IMR-90 (cell line): ENCODE measurements around the gene MYO1D.

Experiments
- BHLHE40 ChIP-seq: fragments of 150-350 bp; IDR thresholded peaks from 2 replicates; pipeline ENCODE4 v1.6.1; 2016; ENCODE audit warnings: mild to moderate bottlenecking, low read depth, low read length
- CHD1 ChIP-seq: IDR thresholded peaks from 2 replicates; pipeline ENCODE4 v1.6.1; 2012; ENCODE audit warnings: low read depth, low read length, improper control_type of control experiment
- FOS ChIP-seq: fragments of 150-350 bp; IDR thresholded peaks from 2 replicates; pipeline ENCODE4 v1.6.1; 2016; ENCODE audit warnings: low read depth, low read length
- MAZ ChIP-seq: IDR thresholded peaks from 2 replicates; pipeline ENCODE4 v1.6.1; 2012; ENCODE audit warnings: low read depth, mild to moderate bottlenecking, low read length, improper control_type of control experiment, moderate library complexity, borderline replicate concordance
- MXI1 ChIP-seq: IDR thresholded peaks from 2 replicates; pipeline ENCODE4 v1.6.1; 2012; ENCODE audit warnings: low read depth, mild to moderate bottlenecking, low read length, moderate library complexity, borderline replicate concordance
- NFE2L2 ChIP-seq: fragments of 150-350 bp; IDR thresholded peaks from 2 replicates; pipeline ENCODE4 v1.6.1; 2016; ENCODE audit warnings: low read depth, mild to moderate bottlenecking, low read length
- POLR2A ChIP-seq: IDR thresholded peaks from 2 replicates; pipeline ENCODE4 v1.6.1; 2012; ENCODE audit warnings: mild to moderate bottlenecking, low read depth, low read length
- RAD21 ChIP-seq: IDR thresholded peaks from 2 replicates; pipeline ENCODE4 v1.6.1; 2012; ENCODE audit warnings: low read length, improper control_type of control experiment
- RCOR1 ChIP-seq: IDR thresholded peaks from 2 replicates; pipeline ENCODE4 v1.6.1; 2012; ENCODE audit warnings: mild to moderate bottlenecking, low read length, improper control_type of control experiment; ENCODE audit not compliant: insufficient replicate concordance
- RFX5 ChIP-seq: IDR thresholded peaks from 2 replicates; pipeline ENCODE4 v1.8.0; 2012; ENCODE audit warnings: low read depth, mild to moderate bottlenecking, low read length, moderate library complexity
- SMC3 ChIP-seq: fragments of 150-350 bp; IDR thresholded peaks from 2 replicates; pipeline ENCODE4 v1.6.1; 2016; ENCODE audit warnings: low read depth, mild to moderate bottlenecking, antibody characterized with exemption, low read length, moderate library complexity
- USF2 ChIP-seq: fragments of 150-350 bp; IDR thresholded peaks from 2 replicates; pipeline ENCODE4 v1.6.1; 2017; ENCODE audit warnings: mild to moderate bottlenecking, antibody characterized with exemption, low read length, low read depth
- TF ChIP-seq, protein P1 (sequence below): conservative IDR thresholded peaks from 2 replicates; pipeline ENCODE4 v1.5.1; 2012; ENCODE audit warnings: mild to moderate bottlenecking, low read depth, low read length, improper control_type of control experiment

- TF ChIP-seq, protein P1, sequence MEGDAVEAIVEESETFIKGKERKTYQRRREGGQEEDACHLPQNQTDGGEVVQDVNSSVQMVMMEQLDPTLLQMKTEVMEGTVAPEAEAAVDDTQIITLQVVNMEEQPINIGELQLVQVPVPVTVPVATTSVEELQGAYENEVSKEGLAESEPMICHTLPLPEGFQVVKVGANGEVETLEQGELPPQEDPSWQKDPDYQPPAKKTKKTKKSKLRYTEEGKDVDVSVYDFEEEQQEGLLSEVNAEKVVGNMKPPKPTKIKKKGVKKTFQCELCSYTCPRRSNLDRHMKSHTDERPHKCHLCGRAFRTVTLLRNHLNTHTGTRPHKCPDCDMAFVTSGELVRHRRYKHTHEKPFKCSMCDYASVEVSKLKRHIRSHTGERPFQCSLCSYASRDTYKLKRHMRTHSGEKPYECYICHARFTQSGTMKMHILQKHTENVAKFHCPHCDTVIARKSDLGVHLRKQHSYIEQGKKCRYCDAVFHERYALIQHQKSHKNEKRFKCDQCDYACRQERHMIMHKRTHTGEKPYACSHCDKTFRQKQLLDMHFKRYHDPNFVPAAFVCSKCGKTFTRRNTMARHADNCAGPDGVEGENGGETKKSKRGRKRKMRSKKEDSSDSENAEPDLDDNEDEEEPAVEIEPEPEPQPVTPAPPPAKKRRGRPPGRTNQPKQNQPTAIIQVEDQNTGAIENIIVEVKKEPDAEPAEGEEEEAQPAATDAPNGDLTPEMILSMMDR, result no peak
- TF ChIP-seq POLR2A (no peak), CHD1 (no peak), RFX5 (no peak), USF2 (no peak), FOS (no peak), NFE2L2 (no peak), RAD21 (no peak), RCOR1 (no peak), MAZ (no peak), BHLHE40 (no peak), MXI1 (no peak), SMC3 (no peak)
These were observed 358.9 kb downstream of the MYO1D start for GRCh38 chr17:32517982-32518381.
